Keratinocyte (primary cell): Measurements from ENCODE around the gene PGGT1B. TPM values are rescaled to one million over a fixed set of nuclear protein-coding genes. Genes with fewer than 3 reads are reported as not detected.

Source experiments
- DNase-seq: peaks from one replicate; pipeline ENCODE4 v3.0.0-alpha.2; 2011; ENCODE audit warnings: low read depth, missing footprints, low spot score
- FAIRE-seq: peaks from 2 replicates; lab custom pipeline; 2011; peaks lifted over from hg19 to GRCh38; lab: Jason Lieb, UNC
- H2AFZ ChIP-seq: 2 replicates; pipeline ENCODE4 v1.6.0; 2012; ENCODE audit warnings: low read length, control low read depth, inconsistent platforms; ENCODE audit not compliant: control insufficient read depth
- H3K27ac ChIP-seq: 2 replicates; pipeline ENCODE4 v1.5.1; 2011; ENCODE audit warnings: low read length; ENCODE audit not compliant: control insufficient read depth, insufficient read depth
- H3K27me3 ChIP-seq: 3 replicates; pipeline ENCODE4 v1.6.0; 2011; ENCODE audit warnings: low read length; ENCODE audit not compliant: control insufficient read depth, insufficient read depth; ENCODE audit errors: extremely low read depth
- H3K36me3 ChIP-seq, 2 experiments: 2 replicates in 1 of 2; 3 replicates in 1 of 2; pipeline ENCODE4 v1.5.1; 2011; ENCODE audit warnings: low read length in 2 of 2, mild to moderate bottlenecking in 1 of 2; ENCODE audit not compliant: control insufficient read depth in 2 of 2, insufficient read depth in 2 of 2; ENCODE audit errors: extremely low read depth in 1 of 2
- H3K4me1 ChIP-seq: 3 replicates; pipeline ENCODE4 v1.5.1; 2011; ENCODE audit warnings: low read length; ENCODE audit not compliant: control insufficient read depth, insufficient read depth; ENCODE audit errors: extremely low read depth
- H3K4me2 ChIP-seq: 3 replicates; pipeline ENCODE4 v1.6.0; 2011; ENCODE audit warnings: low read depth, low read length; ENCODE audit not compliant: control insufficient read depth, insufficient read depth; ENCODE audit errors: extremely low read depth
- H3K4me3 ChIP-seq, 3 experiments: fragments of 200-600 bp in 1 of 3; sonication (generic) in 1 of 3; 2 replicates in 2 of 3; 3 replicates in 1 of 3; pipeline ENCODE4 v1.5.1; 2011 to 2016; ENCODE audit warnings: low read length in 3 of 3, mild to moderate bottlenecking in 3 of 3, control low read depth in 2 of 3, inconsistent platforms in 1 of 3, low read depth in 1 of 3, mixed read lengths in 1 of 3, mixed run types in 1 of 3, moderate library complexity in 1 of 3; ENCODE audit not compliant: control insufficient read depth in 2 of 3, insufficient read depth in 2 of 3; ENCODE audit errors: extremely low read depth in 1 of 3
- H3K79me2 ChIP-seq: 2 replicates; pipeline ENCODE4 v1.6.0; 2012; ENCODE audit warnings: low read length; ENCODE audit not compliant: control insufficient read depth, insufficient read depth
- H3K9ac ChIP-seq: 3 replicates; pipeline ENCODE4 v1.6.0; 2011; ENCODE audit warnings: low read length; ENCODE audit not compliant: control insufficient read depth, insufficient read depth; ENCODE audit errors: extremely low read depth
- H3K9me1 ChIP-seq: 3 replicates; pipeline ENCODE4 v1.6.0; 2011; ENCODE audit warnings: low read length; ENCODE audit not compliant: control insufficient read depth, insufficient read depth; ENCODE audit errors: extremely low read depth
- H3K9me3 ChIP-seq: 2 replicates; pipeline ENCODE4 v1.5.1; 2012; ENCODE audit warnings: low read depth, low read length; ENCODE audit not compliant: control insufficient read depth
- H4K20me1 ChIP-seq: 3 replicates; pipeline ENCODE4 v1.6.0; 2011; ENCODE audit warnings: low read length; ENCODE audit not compliant: control insufficient read depth, insufficient read depth; ENCODE audit errors: extremely low read depth
- EZH2 ChIP-seq: IDR thresholded peaks from one replicate; pipeline ENCODE4 v1.6.1; 2012; ENCODE audit warnings: inconsistent platforms, mild to moderate bottlenecking, low read length, moderate library complexity
- dilution Hi-C: fragments of 300-500 bp; cut with MboI; formaldehyde crosslinking; loops from one replicate; pipeline ENCODE4 v1.7.0; 2020; ENCODE audit warnings: low sequenced_read_pairs; ENCODE audit not compliant: extremely low pct_ligation_motif_present
- polyA plus RNA-seq, 5 experiments: library from polyadenylated mRNA; depleted of rRNA in 3 of 5; stranded (reverse) in 3 of 5; stranded (forward) in 1 of 5; unstranded in 1 of 5; fragments of >200 nt; gene quantifications; 1 replicate in 1 of 5; 2 replicates in 3 of 5; 3 replicates in 1 of 5; pipeline versions ENCODE4 v1.2.1 to v1.2.3, GENCODE V29; 2011 to 2012; ENCODE audit warnings: missing spikeins in 2 of 5, low read depth in 1 of 5, low replicate concordance in 1 of 5
- TF ChIP-seq, protein P1 (sequence below), 3 experiments: IDR thresholded peaks in 1 of 3; conservative IDR thresholded peaks in 1 of 3; optimal IDR thresholded peaks in 1 of 3; 2 replicates in 2 of 3; 3 replicates in 1 of 3; pipeline versions ENCODE3 to v1.5.1; 2011; ENCODE audit warnings: low read length in 3 of 3, mild to moderate bottlenecking in 3 of 3, moderate library complexity in 2 of 3, control low read depth in 1 of 3, inconsistent platforms in 1 of 3; ENCODE audit not compliant: insufficient read depth in 2 of 3; ENCODE audit errors: extremely low read depth in 1 of 3

Gene PGGT1B
- polyA plus RNA-seq, 1 donor (not counting 4 experiments of a cell fraction or from before 2014, with no cell fraction given), result 5.5 TPM

DNA sequence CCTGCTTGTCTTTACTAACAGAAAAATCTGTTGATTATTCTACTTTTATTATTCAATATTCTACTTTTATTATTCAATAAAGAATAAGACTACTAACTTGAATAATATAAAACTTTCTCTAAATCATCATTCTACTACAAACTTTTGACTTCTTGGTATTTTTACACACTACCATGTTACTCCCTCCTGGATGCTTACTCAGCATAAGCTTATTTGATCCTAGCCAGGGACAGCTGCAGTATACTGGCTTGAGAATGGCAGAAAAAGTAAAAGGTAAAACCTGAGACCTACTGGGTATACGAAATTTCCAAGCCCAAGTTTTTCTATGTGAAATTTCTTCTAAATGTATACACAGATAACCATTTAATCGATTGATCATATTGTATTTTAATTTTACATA is 26.1 kb downstream of the PGGT1B start:
- Histone ChIP-seq H3K9ac (no peak overlapping the region), H3K36me3 (peaks cover 6 to 9% of the 10 kb centered on the region in 2 experiments), H4K20me1 (no peaks in the 10 kb centered on the region), H2AFZ (no peak overlapping the region), H3K4me1 (no peaks in the 10 kb centered on the region), H3K9me3 (no peaks in the 10 kb centered on the region), H3K9me1 (no peaks in the 10 kb centered on the region), H3K4me3 (no peak overlapping the region), H3K27ac (no peak overlapping the region), H3K27me3 (no peaks in the 10 kb centered on the region), H3K79me2 (peaks cover under 1% of the 10 kb centered on the region), H3K4me2 (no peak overlapping the region)
- TF ChIP-seq, protein P1, sequence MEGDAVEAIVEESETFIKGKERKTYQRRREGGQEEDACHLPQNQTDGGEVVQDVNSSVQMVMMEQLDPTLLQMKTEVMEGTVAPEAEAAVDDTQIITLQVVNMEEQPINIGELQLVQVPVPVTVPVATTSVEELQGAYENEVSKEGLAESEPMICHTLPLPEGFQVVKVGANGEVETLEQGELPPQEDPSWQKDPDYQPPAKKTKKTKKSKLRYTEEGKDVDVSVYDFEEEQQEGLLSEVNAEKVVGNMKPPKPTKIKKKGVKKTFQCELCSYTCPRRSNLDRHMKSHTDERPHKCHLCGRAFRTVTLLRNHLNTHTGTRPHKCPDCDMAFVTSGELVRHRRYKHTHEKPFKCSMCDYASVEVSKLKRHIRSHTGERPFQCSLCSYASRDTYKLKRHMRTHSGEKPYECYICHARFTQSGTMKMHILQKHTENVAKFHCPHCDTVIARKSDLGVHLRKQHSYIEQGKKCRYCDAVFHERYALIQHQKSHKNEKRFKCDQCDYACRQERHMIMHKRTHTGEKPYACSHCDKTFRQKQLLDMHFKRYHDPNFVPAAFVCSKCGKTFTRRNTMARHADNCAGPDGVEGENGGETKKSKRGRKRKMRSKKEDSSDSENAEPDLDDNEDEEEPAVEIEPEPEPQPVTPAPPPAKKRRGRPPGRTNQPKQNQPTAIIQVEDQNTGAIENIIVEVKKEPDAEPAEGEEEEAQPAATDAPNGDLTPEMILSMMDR (optimal IDR thresholded peaks at IDR 0.05 in 1 of 3, IDR thresholded peaks at IDR 0.05 in 1 of 3, conservative IDR thresholded peaks at IDR 0.05 in 1 of 3; ENCODE audit: extremely low read depth in 1 of 3, insufficient read depth in 2 of 3, low read length in 3 of 3), result no peak
- TF ChIP-seq EZH2, result no peak
- FAIRE-seq (no peak), DNase-seq (no peak)
- dilution Hi-C loops, result no loop called here

DNA sequence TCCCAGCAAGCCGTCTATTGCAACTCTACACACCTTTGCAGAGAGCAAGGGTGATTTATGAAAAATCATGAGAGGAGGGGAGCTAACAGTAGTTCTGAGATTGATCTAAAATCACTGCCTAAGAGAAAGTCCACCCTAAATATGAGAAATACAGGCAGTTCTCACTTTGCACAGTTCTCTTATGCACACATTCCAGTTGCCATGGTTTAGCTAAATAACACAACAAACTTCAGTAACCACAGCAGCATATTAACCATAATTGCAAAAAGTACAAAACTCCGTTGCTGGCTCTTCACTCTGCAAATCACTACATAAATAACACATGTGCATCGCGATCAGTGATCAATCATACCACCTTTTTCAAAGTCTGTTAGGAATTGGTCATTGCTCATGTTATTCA is 31.1 kb downstream of the PGGT1B start:
- H3K9ac ChIP-seq, result no peak overlapping the region
- peaks cover 4 to 12% of the 10 kb centered on the region in 2 experiments for H3K36me3 ChIP-seq
- H3K4me2 ChIP-seq, result no peak overlapping the region
- no peak overlapping the region for H3K27ac ChIP-seq
- H4K20me1 ChIP-seq, result no peaks in the 10 kb centered on the region
- H3K79me2 ChIP-seq, result no peaks in the 10 kb centered on the region
- no peaks in the 10 kb centered on the region for H3K27me3 ChIP-seq
- no peak overlapping the region for H2AFZ ChIP-seq
- TF ChIP-seq EZH2, result no peak
- TF ChIP-seq, protein P1 (optimal IDR thresholded peaks at IDR 0.05 in 1 of 3, IDR thresholded peaks at IDR 0.05 in 1 of 3, conservative IDR thresholded peaks at IDR 0.05 in 1 of 3; ENCODE audit: extremely low read depth in 1 of 3, insufficient read depth in 2 of 3, low read length in 3 of 3), result no peak
- no peak overlapping the region for H3K4me3 ChIP-seq
- H3K4me1 ChIP-seq, result no peaks in the 10 kb centered on the region
- no peaks in the 10 kb centered on the region for H3K9me1 ChIP-seq
- dilution Hi-C loops, result no loop called here
- DNase-seq (no peak), FAIRE-seq (no peak)
- no peaks in the 10 kb centered on the region for H3K9me3 ChIP-seq
